HepG2 (cell line): ENCODE measurements around the gene PARN. TPM values are rescaled to one million over a fixed set of nuclear protein-coding genes. Genes with fewer than 3 reads are reported as not detected.

Experiments used
- ATF7 ChIP-seq, 2 experiments: fragments of 450-650 bp in 1 of 2; sonication (generic) in 1 of 2; formaldehyde crosslinking in 1 of 2; IDR thresholded peaks; 2 replicates each; pipeline versions ENCODE4 v1.4.0 to v1.6.1; 2016 to 2020; ENCODE audit warnings: antibody characterized with exemption in 1 of 2, mild to moderate bottlenecking in 1 of 2, missing genetic modification reagents in 1 of 2
- CEBPB ChIP-seq: IDR thresholded peaks from 2 replicates; pipeline ENCODE4 v1.6.1; 2011; ENCODE audit warnings: low read depth, low read length, improper control_type of control experiment, borderline replicate concordance
- CREB1 ChIP-seq, 2 experiments: fragments of 450-650 bp in 1 of 2; IDR thresholded peaks; 2 replicates each; pipeline ENCODE4 v1.6.1; 2016 to 2017; ENCODE audit warnings: control low read depth in 1 of 2, mild to moderate bottlenecking in 1 of 2, missing compliant biosample characterization in 1 of 2, missing genetic modification characterization in 1 of 2
- HMG20B ChIP-seq: conservative IDR thresholded peaks from 2 replicates; pipeline ENCODE4 v1.6.1; 2016; ENCODE audit warnings: missing genetic modification reagents, missing compliant biosample characterization
- KAT7 ChIP-seq: IDR thresholded peaks from 2 replicates; pipeline ENCODE4 v1.6.1; 2018; ENCODE audit warnings: borderline replicate concordance, missing compliant biosample characterization
- MBNL3 ChIP-seq: fragments of 250-450 bp; sonication (Bioruptor Pico); conservative IDR thresholded peaks from 2 replicates; pipeline ENCODE4 v1.8.0; 2022; ENCODE audit warnings: mild to moderate bottlenecking, inconsistent platforms
- MYC ChIP-seq: sonication (generic); formaldehyde crosslinking; IDR thresholded peaks from 2 replicates; pipeline ENCODE4 v1.9.0; 2021; ENCODE audit warnings: missing genetic modification reagents, borderline replicate concordance
- NFKB2 ChIP-seq: sonication (generic); formaldehyde crosslinking; IDR thresholded peaks from 2 replicates; pipeline ENCODE4 v1.4.0; 2020; ENCODE audit warnings: missing genetic modification reagents, borderline replicate concordance
- NR2C2 ChIP-seq: sonication (generic); formaldehyde crosslinking; IDR thresholded peaks from 2 replicates; pipeline ENCODE4 v1.4.0; 2020; ENCODE audit warnings: missing genetic modification reagents, mild to moderate bottlenecking, moderate library complexity, borderline replicate concordance
- RFXAP ChIP-seq: sonication (generic); formaldehyde crosslinking; IDR thresholded peaks from 2 replicates; pipeline ENCODE4 v1.4.0; 2020; ENCODE audit warnings: missing genetic modification reagents, borderline replicate concordance
- TBL1XR1 ChIP-seq: fragments of 150-350 bp; IDR thresholded peaks from 2 replicates; pipeline ENCODE4 v1.6.1; 2014; ENCODE audit warnings: borderline replicate concordance, low read length; ENCODE audit not compliant: partially characterized antibody
- ZNF253 ChIP-seq: sonication (generic); formaldehyde crosslinking; IDR thresholded peaks from 2 replicates; pipeline ENCODE4 v1.8.0; 2022; ENCODE audit warnings: mild to moderate bottlenecking, missing genetic modification reagents, borderline replicate concordance
- ZNF441 ChIP-seq: sonication (generic); formaldehyde crosslinking; IDR thresholded peaks from 2 replicates; pipeline ENCODE4 v1.7.0; 2021; ENCODE audit warnings: missing genetic modification reagents, borderline replicate concordance
- ZNF616 ChIP-seq: sonication (generic); formaldehyde crosslinking; IDR thresholded peaks from 2 replicates; pipeline ENCODE4 v1.5.0; 2020; ENCODE audit warnings: low read depth, mild to moderate bottlenecking, missing genetic modification reagents
- ZNF644 ChIP-seq: IDR thresholded peaks from 2 replicates; pipeline ENCODE4 v1.6.1; 2016; ENCODE audit warnings: low read depth
- polyA plus RNA-seq, 8 experiments: library from polyadenylated mRNA; depleted of rRNA in 3 of 8; stranded (reverse) in 7 of 8; unstranded in 1 of 8; fragments of >200 nt; fragmentation: Illumina TruSeq in 4 of 8; extraction: Trizol in 4 of 8; gene quantifications; 2 replicates each; pipeline versions ENCODE4 v1.2.1 to v1.2.3, GENCODE V29; 2011 to 2016; ENCODE audit warnings: low read depth in 4 of 8, missing spikeins in 1 of 8, mixed read lengths in 1 of 8; ENCODE audit not compliant: insufficient read depth in 1 of 8
- total RNA-seq, 5 experiments: library from RNA; depleted of rRNA; stranded (reverse); fragments of >200 nt; fragmentation: Illumina TruSeq; extraction: Trizol; gene quantifications; 2 replicates each; pipeline ENCODE4 v1.2.3, GENCODE V29; 2016; ENCODE audit warnings: low read depth in 1 of 5
- TF ChIP-seq, protein P1 (sequence below): sonication (generic); formaldehyde crosslinking; IDR thresholded peaks from 2 replicates; pipeline ENCODE4 v1.4.0; 2020; ENCODE audit warnings: missing genetic modification reagents
- TF ChIP-seq, protein P2 (sequence below): sonication (generic); formaldehyde crosslinking; IDR thresholded peaks from 2 replicates; pipeline ENCODE4 v1.8.1; 2023; ENCODE audit warnings: missing genetic modification reagents, inconsistent platforms, borderline replicate concordance
- TF ChIP-seq, protein P3 (sequence below): sonication (generic); formaldehyde crosslinking; IDR thresholded peaks from 2 replicates; pipeline ENCODE4 v1.9.0; 2021; ENCODE audit warnings: missing genetic modification reagents, borderline replicate concordance
- TF ChIP-seq, protein P4 (sequence below): sonication (generic); formaldehyde crosslinking; conservative IDR thresholded peaks from 2 replicates; pipeline ENCODE4 v1.8.0; 2022; ENCODE audit warnings: missing genetic modification reagents
- TF ChIP-seq, protein P5 (sequence below): IDR thresholded peaks from 2 replicates; pipeline ENCODE4 v1.6.1; 2016; ENCODE audit warnings: missing genetic modification reagents, missing compliant biosample characterization

Gene PARN
- total and polyA plus RNA-seq, 2 of the 13 experiments (the other 11 are each of a cell fraction or from before 2014, with no cell fraction given), result 13.3 to 47.6 TPM

DNA sequence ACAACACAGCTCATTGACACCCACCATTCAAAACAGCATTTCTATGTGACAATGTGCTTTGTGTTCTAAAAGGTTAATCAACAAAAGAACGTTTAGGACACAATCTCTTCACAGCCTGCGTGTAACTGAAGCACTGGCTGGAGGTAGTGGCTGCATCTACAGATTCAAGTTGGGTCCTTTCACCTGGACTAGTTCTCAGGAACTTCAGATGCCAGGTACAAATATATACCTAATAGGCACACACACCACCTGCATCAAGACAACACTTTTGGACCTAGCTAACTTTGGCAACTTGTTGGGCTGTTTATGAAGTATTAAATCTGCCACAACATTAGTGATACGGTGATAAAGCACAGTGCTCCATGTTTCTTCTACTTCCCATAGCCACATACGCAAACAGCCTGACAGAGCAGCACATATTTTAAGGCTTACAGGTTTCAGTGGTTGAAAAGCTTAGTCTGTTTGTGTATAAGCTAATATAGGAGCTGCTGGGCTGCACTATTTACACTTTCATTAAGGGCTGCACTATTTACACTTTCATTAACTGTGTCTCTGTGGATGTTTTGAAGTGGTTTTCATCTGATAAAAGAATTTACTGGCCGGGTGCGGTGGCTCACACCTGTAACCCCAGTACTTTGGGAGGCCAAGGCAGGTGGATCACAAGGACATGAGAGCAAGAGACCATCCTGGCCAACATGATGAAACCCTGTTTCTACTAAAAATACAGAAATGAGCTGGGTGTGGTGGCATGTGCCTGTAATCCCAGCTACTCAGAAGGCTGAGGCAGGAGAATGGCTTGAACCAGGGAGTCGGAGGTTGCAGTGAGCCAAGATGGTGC, 132.6 kb downstream of the PARN start (continued):
- TF ChIP-seq, protein P1, sequence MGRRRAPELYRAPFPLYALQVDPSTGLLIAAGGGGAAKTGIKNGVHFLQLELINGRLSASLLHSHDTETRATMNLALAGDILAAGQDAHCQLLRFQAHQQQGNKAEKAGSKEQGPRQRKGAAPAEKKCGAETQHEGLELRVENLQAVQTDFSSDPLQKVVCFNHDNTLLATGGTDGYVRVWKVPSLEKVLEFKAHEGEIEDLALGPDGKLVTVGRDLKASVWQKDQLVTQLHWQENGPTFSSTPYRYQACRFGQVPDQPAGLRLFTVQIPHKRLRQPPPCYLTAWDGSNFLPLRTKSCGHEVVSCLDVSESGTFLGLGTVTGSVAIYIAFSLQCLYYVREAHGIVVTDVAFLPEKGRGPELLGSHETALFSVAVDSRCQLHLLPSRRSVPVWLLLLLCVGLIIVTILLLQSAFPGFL, result no peak
- no peak for TF ChIP-seq CEBPB
- TF ChIP-seq KAT7 (CRISPR knock-in tag), result peak; percentile 90; the same call in 1 of the 2 replicates
- TF ChIP-seq ZNF616 (CRISPR knock-in tag), result no peak
- 0 out of 2 replicates have a peak, but pooled peaks have one; percentile 10 for TF ChIP-seq RFXAP (CRISPR knock-in tag)
- no peak for TF ChIP-seq HMG20B
- no peak for TF ChIP-seq ZNF441 (CRISPR knock-in tag)
- TF ChIP-seq, protein P2, sequence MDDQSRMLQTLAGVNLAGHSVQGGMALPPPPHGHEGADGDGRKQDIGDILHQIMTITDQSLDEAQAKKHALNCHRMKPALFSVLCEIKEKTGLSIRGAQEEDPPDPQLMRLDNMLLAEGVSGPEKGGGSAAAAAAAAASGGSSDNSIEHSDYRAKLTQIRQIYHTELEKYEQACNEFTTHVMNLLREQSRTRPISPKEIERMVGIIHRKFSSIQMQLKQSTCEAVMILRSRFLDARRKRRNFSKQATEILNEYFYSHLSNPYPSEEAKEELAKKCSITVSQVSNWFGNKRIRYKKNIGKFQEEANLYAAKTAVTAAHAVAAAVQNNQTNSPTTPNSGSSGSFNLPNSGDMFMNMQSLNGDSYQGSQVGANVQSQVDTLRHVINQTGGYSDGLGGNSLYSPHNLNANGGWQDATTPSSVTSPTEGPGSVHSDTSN (CRISPR knock-in tag), result no peak
- TF ChIP-seq MBNL3 (CRISPR knock-in tag), result no peak
- TF ChIP-seq NR2C2, result no peak; the same call in none of the 2 replicates
- TF ChIP-seq ATF7 (IDR thresholded peaks at IDR 0.05), result no peak
- TF ChIP-seq ATF7 (CRISPR knock-in tag; IDR thresholded peaks at IDR 0.05), result peak; percentile 48; the same call in 1 of the 2 replicates
- TF ChIP-seq CREB1 (IDR thresholded peaks at IDR 0.05), result no peak
- TF ChIP-seq CREB1 (CRISPR knock-in tag; IDR thresholded peaks at IDR 0.05), result peak; percentile 65
- no peak for TF ChIP-seq MYC (CRISPR knock-in tag)
- no peak for TF ChIP-seq NFKB2 (CRISPR knock-in tag)
- TF ChIP-seq, protein P3, sequence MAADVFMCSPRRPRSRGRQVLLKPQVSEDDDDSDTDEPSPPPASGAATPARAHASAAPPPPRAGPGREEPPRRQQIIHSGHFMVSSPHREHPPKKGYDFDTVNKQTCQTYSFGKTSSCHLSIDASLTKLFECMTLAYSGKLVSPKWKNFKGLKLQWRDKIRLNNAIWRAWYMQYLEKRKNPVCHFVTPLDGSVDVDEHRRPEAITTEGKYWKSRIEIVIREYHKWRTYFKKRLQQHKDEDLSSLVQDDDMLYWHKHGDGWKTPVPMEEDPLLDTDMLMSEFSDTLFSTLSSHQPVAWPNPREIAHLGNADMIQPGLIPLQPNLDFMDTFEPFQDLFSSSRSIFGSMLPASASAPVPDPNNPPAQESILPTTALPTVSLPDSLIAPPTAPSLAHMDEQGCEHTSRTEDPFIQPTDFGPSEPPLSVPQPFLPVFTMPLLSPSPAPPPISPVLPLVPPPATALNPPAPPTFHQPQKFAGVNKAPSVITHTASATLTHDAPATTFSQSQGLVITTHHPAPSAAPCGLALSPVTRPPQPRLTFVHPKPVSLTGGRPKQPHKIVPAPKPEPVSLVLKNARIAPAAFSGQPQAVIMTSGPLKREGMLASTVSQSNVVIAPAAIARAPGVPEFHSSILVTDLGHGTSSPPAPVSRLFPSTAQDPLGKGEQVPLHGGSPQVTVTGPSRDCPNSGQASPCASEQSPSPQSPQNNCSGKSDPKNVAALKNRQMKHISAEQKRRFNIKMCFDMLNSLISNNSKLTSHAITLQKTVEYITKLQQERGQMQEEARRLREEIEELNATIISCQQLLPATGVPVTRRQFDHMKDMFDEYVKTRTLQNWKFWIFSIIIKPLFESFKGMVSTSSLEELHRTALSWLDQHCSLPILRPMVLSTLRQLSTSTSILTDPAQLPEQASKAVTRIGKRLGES (CRISPR knock-in tag), result no peak
- TF ChIP-seq, protein P4, sequence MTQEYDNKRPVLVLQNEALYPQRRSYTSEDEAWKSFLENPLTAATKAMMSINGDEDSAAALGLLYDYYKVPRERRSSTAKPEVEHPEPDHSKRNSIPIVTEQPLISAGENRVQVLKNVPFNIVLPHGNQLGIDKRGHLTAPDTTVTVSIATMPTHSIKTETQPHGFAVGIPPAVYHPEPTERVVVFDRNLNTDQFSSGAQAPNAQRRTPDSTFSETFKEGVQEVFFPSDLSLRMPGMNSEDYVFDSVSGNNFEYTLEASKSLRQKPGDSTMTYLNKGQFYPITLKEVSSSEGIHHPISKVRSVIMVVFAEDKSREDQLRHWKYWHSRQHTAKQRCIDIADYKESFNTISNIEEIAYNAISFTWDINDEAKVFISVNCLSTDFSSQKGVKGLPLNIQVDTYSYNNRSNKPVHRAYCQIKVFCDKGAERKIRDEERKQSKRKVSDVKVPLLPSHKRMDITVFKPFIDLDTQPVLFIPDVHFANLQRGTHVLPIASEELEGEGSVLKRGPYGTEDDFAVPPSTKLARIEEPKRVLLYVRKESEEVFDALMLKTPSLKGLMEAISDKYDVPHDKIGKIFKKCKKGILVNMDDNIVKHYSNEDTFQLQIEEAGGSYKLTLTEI (CRISPR knock-in tag), result no peak
- TF ChIP-seq, protein P5, sequence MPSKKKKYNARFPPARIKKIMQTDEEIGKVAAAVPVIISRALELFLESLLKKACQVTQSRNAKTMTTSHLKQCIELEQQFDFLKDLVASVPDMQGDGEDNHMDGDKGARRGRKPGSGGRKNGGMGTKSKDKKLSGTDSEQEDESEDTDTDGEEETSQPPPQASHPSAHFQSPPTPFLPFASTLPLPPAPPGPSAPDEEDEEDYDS (CRISPR knock-in tag), result no peak; the same call in 1 of the 2 replicates
- peak; percentile 28 for TF ChIP-seq TBL1XR1
- TF ChIP-seq ZNF253 (CRISPR knock-in tag), result no peak
- peak; percentile 90 for TF ChIP-seq ZNF644 (CRISPR knock-in tag)
